ENCODE measurements around the gene CIROP.

The CIROP gene

GRCh38 chr14:23094666-23095195 lies 10.1 kb downstream of the CIROP start, which contains the start of gene ACIN1:
ACIN1 (minus strand) TSS chr14:23095136; CDS start chr14:23095112, 24 bp downstream.
- peak; percentile 65 for ATAC-seq
- TF ChIP-seq ESRRG (CRISPR knock-in tag; IDR thresholded peaks at IDR 0.05) (no peak), CSRNP3 (CRISPR knock-in tag; IDR thresholded peaks at IDR 0.05) (no peak), ZNF70 (CRISPR knock-in tag; IDR thresholded peaks at IDR 0.05) (no peak)

- no peak for ATAC-seq
- TF ChIP-seq TSHZ2 (CRISPR knock-in tag; IDR thresholded peaks at IDR 0.05) (no peak), ESRRG (CRISPR knock-in tag; IDR thresholded peaks at IDR 0.05) (no peak), OSR1 (CRISPR knock-in tag; IDR thresholded peaks at IDR 0.05) (no peak), TOX (CRISPR knock-in tag; IDR thresholded peaks at IDR 0.05; ENCODE audit: borderline replicate concordance) (no peak), SNAI2 (CRISPR knock-in tag; IDR thresholded peaks at IDR 0.05) (no peak), PPARA (CRISPR knock-in tag; IDR thresholded peaks at IDR 0.05; ENCODE audit: borderline replicate concordance) (no peak), CREB5 (CRISPR knock-in tag; IDR thresholded peaks at IDR 0.05; ENCODE audit: low read depth) (no peak), PATZ1 (CRISPR knock-in tag; IDR thresholded peaks at IDR 0.05; ENCODE audit: borderline replicate concordance) (no peak), ZC3H10 (CRISPR knock-in tag; IDR thresholded peaks at IDR 0.05) (no peak), ZNF565 (CRISPR knock-in tag; conservative IDR thresholded peaks at IDR 0.05; ENCODE audit: low read depth) (no peak), TCF4 (CRISPR knock-in tag; IDR thresholded peaks at IDR 0.05; ENCODE audit: borderline replicate concordance) (no peak), ZNF8 (CRISPR knock-in tag; IDR thresholded peaks at IDR 0.05) (no peak), GLIS3 (CRISPR knock-in tag; IDR thresholded peaks at IDR 0.05) (no peak), CSDC2 (CRISPR knock-in tag; IDR thresholded peaks at IDR 0.05) (no peak)
These were observed 10.7 kb downstream of the CIROP start for GRCh38 chr14:23093991-23094665.

GRCh38 chr14:23093526-23093925 lies 11.3 kb downstream of the CIROP start:
- no peak for ATAC-seq
- TF ChIP-seq ARNTL (CRISPR knock-in tag; IDR thresholded peaks at IDR 0.05; ENCODE audit: borderline replicate concordance, low read depth) (no peak), ESRRG (CRISPR knock-in tag; IDR thresholded peaks at IDR 0.05) (no peak), SNAI2 (CRISPR knock-in tag; IDR thresholded peaks at IDR 0.05) (no peak), GLIS3 (CRISPR knock-in tag; IDR thresholded peaks at IDR 0.05) (no peak), ISL1 (CRISPR knock-in tag; IDR thresholded peaks at IDR 0.05) (no peak), CSDC2 (CRISPR knock-in tag; IDR thresholded peaks at IDR 0.05) (no peak), CSRNP3 (CRISPR knock-in tag; IDR thresholded peaks at IDR 0.05) (no peak), BACH2 (CRISPR knock-in tag; IDR thresholded peaks at IDR 0.05; ENCODE audit: borderline replicate concordance) (no peak), ZNF8 (CRISPR knock-in tag; IDR thresholded peaks at IDR 0.05) (no peak), RARB (CRISPR knock-in tag; IDR thresholded peaks at IDR 0.05) (no peak), ZNF565 (CRISPR knock-in tag; conservative IDR thresholded peaks at IDR 0.05; ENCODE audit: low read depth) (no peak), ZFP3 (CRISPR knock-in tag; IDR thresholded peaks at IDR 0.05) (no peak), ZNF70 (CRISPR knock-in tag; IDR thresholded peaks at IDR 0.05) (no peak), OSR1 (CRISPR knock-in tag; IDR thresholded peaks at IDR 0.05) (no peak), CREB5 (CRISPR knock-in tag; IDR thresholded peaks at IDR 0.05; ENCODE audit: low read depth) (no peak), ZFP30 (CRISPR knock-in tag; IDR thresholded peaks at IDR 0.05) (no peak), TCF4 (CRISPR knock-in tag; IDR thresholded peaks at IDR 0.05; ENCODE audit: borderline replicate concordance) (no peak), ZC3H10 (CRISPR knock-in tag; IDR thresholded peaks at IDR 0.05) (no peak), TSHZ2 (CRISPR knock-in tag; IDR thresholded peaks at IDR 0.05) (no peak)
